ENCODE data around the gene ANKRD61.
"Not testable (repeated sequence)": the region's sequence is repeated elsewhere in the genome, so short reads cannot be mapped to it uniquely, and the experiment has no call there.

Gene ANKRD61

GRCh38 chr7:6032167-6032566 is 991 bp downstream of the ANKRD61 start:
- DNase-seq: no peak

GRCh38 chr7:6032641-6033040 is 1.5 kb downstream of the ANKRD61 start:
- DNase-seq: no peak

- DNase-seq: no peak
Measured at GRCh38 chr7:6035165-6035564, 4.0 kb downstream of the ANKRD61 start.

GRCh38 chr7:6035686-6036085 is 4.5 kb downstream of the ANKRD61 start:
- no peak for DNase-seq

- DNase-seq: no peak
Measured at GRCh38 chr7:6049780-6050179, 18.6 kb downstream of the ANKRD61 start.

GRCh38 chr7:6051185-6051584 is 20.0 kb downstream of the ANKRD61 start:
- not testable (repeated sequence) for DNase-seq

GRCh38 chr7:6056616-6057015 is 25.4 kb downstream of the ANKRD61 start:
- DNase-seq: no peak

- no peak for DNase-seq
Measured at GRCh38 chr7:6057316-6058129, 26.3 kb downstream of the ANKRD61 start.

GRCh38 chr7:6059941-6060340 is 28.8 kb downstream of the ANKRD61 start:
- not testable (repeated sequence) for DNase-seq

- no peak for DNase-seq
Measured at GRCh38 chr7:6071406-6071805, 40.2 kb downstream of the ANKRD61 start.

GRCh38 chr7:6074612-6075380 is 43.6 kb downstream of the ANKRD61 start:
- DNase-seq: no peak

GRCh38 chr7:6078548-6078947 is 47.4 kb downstream of the ANKRD61 start:
- no peak for DNase-seq

- DNase-seq: not testable (repeated sequence)
Measured at GRCh38 chr7:6083047-6083446, 51.9 kb downstream of the ANKRD61 start.

Data from NCI-H345 (cell line).